T-helper 17 cell (primary cell): ENCODE data around the gene ABCD2. TPM values are rescaled to one million over a fixed set of nuclear protein-coding genes. Genes with fewer than 3 reads are reported as not detected.
"Not testable (repeated sequence)": the region's sequence is repeated elsewhere in the genome, so short reads cannot be mapped to it uniquely, and the experiment has no call there.

Source experiments
- ATAC-seq: fragments of 150-1000 bp; cut with Tn5 transposase; 2 replicates; pipeline ENCODE4 v1.10.0; 2021; ENCODE audit warnings: mild to moderate bottlenecking, moderate library complexity
- DNase-seq, 3 donors: peaks; one replicate each; pipeline versions ENCODE4 v3.0.0 to v3.0.0-alpha.2; 2020 to 2021
- H3K9me3 ChIP-seq: one replicate; pipeline ENCODE4 v1.7.0; 2013; ENCODE audit warnings: low read length, mild to moderate bottlenecking; ENCODE audit not compliant: control insufficient read depth, poor library complexity, severe bottlenecking
- H3K27ac Mint-ChIP-seq: one replicate; pipeline ENCODE4 v1.8.0; 2022; ENCODE audit warnings: mild to moderate bottlenecking, moderate library complexity, mixed read lengths
- H3K27me3 Mint-ChIP-seq: one replicate; pipeline ENCODE4 v1.8.0; 2022; ENCODE audit warnings: mixed read lengths
- H3K36me3 Mint-ChIP-seq: one replicate; pipeline ENCODE4 v1.8.0; 2022; ENCODE audit warnings: low read depth, mixed read lengths
- H3K4me1 Mint-ChIP-seq: one replicate; pipeline ENCODE4 v1.8.0; 2022; ENCODE audit warnings: mild to moderate bottlenecking, mixed read lengths
- H3K4me3 Mint-ChIP-seq: one replicate; pipeline ENCODE4 v1.8.0; 2022; ENCODE audit warnings: mild to moderate bottlenecking, moderate library complexity, mixed read lengths
- total RNA-seq, 4 donors: library from RNA in 2 of 4; stranded (reverse) in 2 of 4; gene quantifications; one replicate each; pipeline ENCODE4 v1.2.3 and lab custom pipeline; 2022 to 2026

ABCD2 gene
- total RNA-seq, 2 donors from 2014 or later = 7.5 to 9.1 TPM

GRCh38 chr12:39571351-39571750, 48.3 kb downstream of the ABCD2 start:
- H3K9me3 ChIP-seq = no peaks in the 10 kb centered on the region
- H3K4me1 Mint-ChIP-seq = peaks cover 4% of the 10 kb centered on the region
- ATAC-seq = no peak
- no peak overlapping the region for H3K4me3 Mint-ChIP-seq
- H3K36me3 Mint-ChIP-seq = peaks cover 10% of the 10 kb centered on the region
- DNase-seq = no peak
- no peaks in the 10 kb centered on the region for H3K27me3 Mint-ChIP-seq
- no peak overlapping the region for H3K27ac Mint-ChIP-seq

- no peaks in the 10 kb centered on the region for H3K27me3 Mint-ChIP-seq
- H3K9me3 ChIP-seq = peaks cover 2% of the 10 kb centered on the region
- ATAC-seq = no peak
- DNase-seq = no peak
- H3K4me1 Mint-ChIP-seq = peaks cover 2% of the 10 kb centered on the region
- peaks cover 11% of the 10 kb centered on the region for H3K36me3 Mint-ChIP-seq
- H3K27ac Mint-ChIP-seq = no peak overlapping the region
- no peak overlapping the region for H3K4me3 Mint-ChIP-seq
Measured at GRCh38 chr12:39553476-39553875, 66.1 kb downstream of the ABCD2 start.

GRCh38 chr12:39544211-39544610, 75.4 kb downstream of the ABCD2 start:
- H3K27ac Mint-ChIP-seq, DNase-seq, H3K4me1 Mint-ChIP-seq, H3K9me3 ChIP-seq, H3K4me3 Mint-ChIP-seq, H3K36me3 Mint-ChIP-seq, ATAC-seq, H3K27me3 Mint-ChIP-seq: not testable (repeated sequence)

- no peaks in the 10 kb centered on the region for H3K27me3 Mint-ChIP-seq
- H3K4me1 Mint-ChIP-seq = peaks cover 4% of the 10 kb centered on the region
- peaks cover 7% of the 10 kb centered on the region for H3K36me3 Mint-ChIP-seq
- H3K9me3 ChIP-seq = no peaks in the 10 kb centered on the region
- H3K27ac Mint-ChIP-seq = no peak overlapping the region
- no peak for ATAC-seq
- no peak for DNase-seq
- no peak overlapping the region for H3K4me3 Mint-ChIP-seq
Measured at GRCh38 chr12:39541471-39541870, 78.1 kb downstream of the ABCD2 start.

GRCh38 chr12:39538679-39539104, 80.9 kb downstream of the ABCD2 start:
- ATAC-seq (no peak), DNase-seq (no peak)
- Mint-ChIP-seq H3K36me3 (peaks cover 6% of the 10 kb centered on the region), H3K27ac (no peak overlapping the region), H3K4me3 (no peak overlapping the region), H3K4me1 (peaks cover 4% of the 10 kb centered on the region), H3K27me3 (no peaks in the 10 kb centered on the region)
- H3K9me3 ChIP-seq = no peaks in the 10 kb centered on the region

GRCh38 chr12:39533951-39534350, 85.7 kb downstream of the ABCD2 start:
- no peak for DNase-seq
- H3K27me3 Mint-ChIP-seq = no peaks in the 10 kb centered on the region
- peak overlapping the region; percentile 56 for H3K27ac Mint-ChIP-seq
- no peak for ATAC-seq
- H3K4me1 Mint-ChIP-seq = peaks cover 4% of the 10 kb centered on the region
- no peaks in the 10 kb centered on the region for H3K9me3 ChIP-seq
- peaks cover 10% of the 10 kb centered on the region for H3K36me3 Mint-ChIP-seq
- no peak overlapping the region for H3K4me3 Mint-ChIP-seq

- no peak overlapping the region for H3K27ac Mint-ChIP-seq
- H3K4me1 Mint-ChIP-seq = peaks cover 4% of the 10 kb centered on the region
- DNase-seq (no peak), ATAC-seq (no peak)
- H3K36me3 Mint-ChIP-seq = peaks cover 7% of the 10 kb centered on the region
- H3K4me3 Mint-ChIP-seq = no peak overlapping the region
- H3K9me3 ChIP-seq = no peaks in the 10 kb centered on the region
- H3K27me3 Mint-ChIP-seq = no peaks in the 10 kb centered on the region
Measured at GRCh38 chr12:39532448-39532847, 87.2 kb downstream of the ABCD2 start.

GRCh38 chr12:39526974-39527373, 92.6 kb downstream of the ABCD2 start:
- no peak for ATAC-seq

GRCh38 chr12:39522167-39522566, 97.4 kb downstream of the ABCD2 start:
- not testable (repeated sequence) for H3K36me3 Mint-ChIP-seq, H3K27me3 Mint-ChIP-seq, H3K27ac Mint-ChIP-seq, H3K4me1 Mint-ChIP-seq, ATAC-seq, DNase-seq, H3K9me3 ChIP-seq, H3K4me3 Mint-ChIP-seq

More at GRCh38 chr12:39526974-39527373, 92.6 kb downstream of the ABCD2 start:
- Mint-ChIP-seq H3K27me3 (no peaks in the 10 kb centered on the region), H3K4me3 (no peak overlapping the region), H3K27ac (no peak overlapping the region), H3K36me3 (peaks cover 3% of the 10 kb centered on the region), H3K4me1 (no peaks in the 10 kb centered on the region)
- H3K9me3 ChIP-seq = no peaks in the 10 kb centered on the region
- DNase-seq = no peak

GRCh38 chr12:39510001-39510400, 109.6 kb downstream of the ABCD2 start:
- no peaks in the 10 kb centered on the region for H3K27me3 Mint-ChIP-seq
- no peak overlapping the region for H3K4me3 Mint-ChIP-seq
- peaks cover 6% of the 10 kb centered on the region for H3K9me3 ChIP-seq
- H3K27ac Mint-ChIP-seq = no peak overlapping the region
- H3K4me1 Mint-ChIP-seq = no peaks in the 10 kb centered on the region
- no peak for DNase-seq
- H3K36me3 Mint-ChIP-seq = peaks cover 4% of the 10 kb centered on the region
- ATAC-seq = no peak

- no peaks in the 10 kb centered on the region for H3K4me1 Mint-ChIP-seq
- no peak for ATAC-seq
Measured at GRCh38 chr12:39505554-39505953, 114.0 kb downstream of the ABCD2 start.

GRCh38 chr12:39505023-39505422, 114.6 kb downstream of the ABCD2 start:
- H3K27ac Mint-ChIP-seq = no peak overlapping the region
- DNase-seq = no peak
- H3K27me3 Mint-ChIP-seq = no peaks in the 10 kb centered on the region
- no peaks in the 10 kb centered on the region for H3K4me1 Mint-ChIP-seq
- H3K9me3 ChIP-seq = no peaks in the 10 kb centered on the region
- H3K36me3 Mint-ChIP-seq = peaks cover 4% of the 10 kb centered on the region
- ATAC-seq = no peak
- H3K4me3 Mint-ChIP-seq = no peak overlapping the region

More at GRCh38 chr12:39505554-39505953, 114.0 kb downstream of the ABCD2 start:
- no peaks in the 10 kb centered on the region for H3K9me3 ChIP-seq
- no peaks in the 10 kb centered on the region for H3K27me3 Mint-ChIP-seq
- peaks cover 4% of the 10 kb centered on the region for H3K36me3 Mint-ChIP-seq
- no peak overlapping the region for H3K4me3 Mint-ChIP-seq
- no peak for DNase-seq
- no peak overlapping the region for H3K27ac Mint-ChIP-seq

- DNase-seq = no peak
- Mint-ChIP-seq H3K27me3 (no peaks in the 10 kb centered on the region), H3K27ac (no peak overlapping the region), H3K4me3 (no peak overlapping the region), H3K36me3 (peaks cover 2% of the 10 kb centered on the region), H3K4me1 (no peaks in the 10 kb centered on the region)
- ATAC-seq = no peak
- no peaks in the 10 kb centered on the region for H3K9me3 ChIP-seq
Measured at GRCh38 chr12:39503439-39503838, 116.2 kb downstream of the ABCD2 start.

GRCh38 chr12:39502726-39503125, 116.9 kb downstream of the ABCD2 start:
- no peak for ATAC-seq
- no peak for DNase-seq
- Mint-ChIP-seq H3K4me3 (no peak overlapping the region), H3K36me3 (peaks cover 2% of the 10 kb centered on the region), H3K27me3 (no peaks in the 10 kb centered on the region), H3K27ac (no peak overlapping the region), H3K4me1 (no peaks in the 10 kb centered on the region)
- no peaks in the 10 kb centered on the region for H3K9me3 ChIP-seq
